IMR-90 (cell line): ENCODE measurements around the gene RNASE1. TPM values are rescaled to one million over a fixed set of nuclear protein-coding genes. Genes with fewer than 3 reads are reported as not detected.

Experiments
- ATAC-seq: fragments of 200-7000 bp; cut with Tn5 transposase; 2 replicates; pipeline ENCODE4 v1.9.1; 2020; ENCODE audit warnings: low read depth, mild to moderate bottlenecking, moderate library complexity
- BruUV-seq: library from RNA; stranded (reverse); fragments of 400-500 nt; replicated peaks from 2 replicates; lab custom pipeline; 2021; lab: Mats Ljungman, UMichigan
- CTCF ChIA-PET: fragments of 300-600 bp; formaldehyde crosslinking; extraction: SDS; loops from one replicate; lab custom pipeline; 2021; ENCODE audit warnings: antibody characterized with exemption; lab: Yijun Ruan, JAX
- POLR2A ChIA-PET: fragments of 300-600 bp; sonication (Branson Sonifier 250); formaldehyde crosslinking; loops from one replicate; lab custom pipeline; 2022; ENCODE audit warnings: antibody characterized with exemption; ENCODE audit not compliant: unreplicated experiment; lab: Charles Lee
- DNase-seq: peaks from one replicate; pipeline ENCODE4 v3.0.0; 2013
- H2AFZ ChIP-seq: replicated peaks from 2 replicates; pipeline ENCODE3; 2013; ENCODE audit warnings: low read length, mild to moderate bottlenecking; ENCODE audit not compliant: poor library complexity
- H2AK5ac ChIP-seq: 2 replicates; pipeline ENCODE4 v1.6.1; 2013; ENCODE audit warnings: low read depth, low read length, inconsistent platforms
- H2AK9ac ChIP-seq: replicated peaks from 2 replicates; pipeline ENCODE3; 2013; ENCODE audit warnings: mild to moderate bottlenecking, low read depth, low read length, moderate library complexity; ENCODE audit not compliant: poor library complexity
- H2BK120ac ChIP-seq: 2 replicates; pipeline ENCODE4 v1.6.1; 2013; ENCODE audit warnings: low read depth, low read length, inconsistent platforms
- H2BK15ac ChIP-seq: 3 replicates; pipeline ENCODE4 v1.6.1; 2013; ENCODE audit warnings: low read depth, low read length, inconsistent platforms
- H2BK20ac ChIP-seq: 2 replicates; pipeline ENCODE4 v1.6.1; 2013; ENCODE audit warnings: low read depth, mild to moderate bottlenecking, inconsistent platforms, low read length, moderate library complexity
- H2BK5ac ChIP-seq: 2 replicates; pipeline ENCODE4 v1.6.1; 2013; ENCODE audit warnings: mild to moderate bottlenecking, low read depth, low read length, inconsistent platforms; ENCODE audit not compliant: poor library complexity, severe bottlenecking
- H3K14ac ChIP-seq: replicated peaks from 2 replicates; pipeline ENCODE4 v1.6.1; 2013; ENCODE audit warnings: low read depth, low read length, inconsistent platforms
- H3K18ac ChIP-seq: 2 replicates; pipeline ENCODE4 v1.6.1; 2013; ENCODE audit warnings: low read depth, low read length, control low read depth
- H3K23ac ChIP-seq: 2 replicates; pipeline ENCODE4 v1.6.1; 2013; ENCODE audit warnings: low read depth, low read length, inconsistent platforms
- H3K27ac ChIP-seq: 2 replicates; pipeline ENCODE4 v1.5.1; 2013; ENCODE audit warnings: mild to moderate bottlenecking, control low read depth, low read length; ENCODE audit not compliant: insufficient read depth
- H3K27me3 ChIP-seq: 2 replicates; pipeline ENCODE4 v1.6.1; 2013; ENCODE audit warnings: low read length; ENCODE audit not compliant: control insufficient read depth, insufficient read depth
- H3K36me3 ChIP-seq: 2 replicates; pipeline ENCODE4 v1.6.1; 2013; ENCODE audit warnings: low read length, mixed read lengths; ENCODE audit not compliant: control insufficient read depth, insufficient read depth
- H3K4ac ChIP-seq: 2 replicates; pipeline ENCODE4 v1.6.1; 2013; ENCODE audit warnings: low read depth, low read length, inconsistent platforms
- H3K4me1 ChIP-seq: 2 replicates; pipeline ENCODE4 v1.6.1; 2013; ENCODE audit warnings: low read length, mixed read lengths; ENCODE audit not compliant: control insufficient read depth, insufficient read depth
- H3K4me2 ChIP-seq: 2 replicates; pipeline ENCODE4 v1.6.1; 2013; ENCODE audit warnings: low read depth, mild to moderate bottlenecking, control low read depth, low read length, moderate library complexity
- H3K4me3 ChIP-seq: 2 replicates; pipeline ENCODE4 v1.5.1; 2013; ENCODE audit warnings: low read depth, mild to moderate bottlenecking, control low read depth, low read length, moderate library complexity; ENCODE audit not compliant: insufficient read depth
- H3K56ac ChIP-seq: 2 replicates; pipeline ENCODE4 v1.6.1; 2013; ENCODE audit warnings: low read length, inconsistent platforms; ENCODE audit not compliant: insufficient read depth; ENCODE audit errors: extremely low read depth
- H3K79me1 ChIP-seq, 2 experiments: 2 replicates each; pipeline ENCODE4 v1.6.1; 2013; ENCODE audit warnings: low read length in 2 of 2, inconsistent platforms in 1 of 2, low read depth in 1 of 2
- H3K9ac ChIP-seq: 2 replicates; pipeline ENCODE4 v1.6.1; 2013; ENCODE audit warnings: low read depth, low read length, control low read depth
- H3K9me1 ChIP-seq: 2 replicates; pipeline ENCODE4 v1.6.1; 2013; ENCODE audit warnings: low read length, inconsistent platforms; ENCODE audit not compliant: insufficient read depth
- H3K9me3 ChIP-seq: 2 replicates; pipeline ENCODE4 v1.6.1; 2013; ENCODE audit warnings: low read length; ENCODE audit not compliant: control insufficient read depth, insufficient read depth
- H4K20me1 ChIP-seq: 2 replicates; pipeline ENCODE4 v1.6.1; 2013; ENCODE audit warnings: low read length, inconsistent platforms; ENCODE audit not compliant: insufficient read depth
- H4K5ac ChIP-seq: 2 replicates; pipeline ENCODE4 v1.6.1; 2013; ENCODE audit warnings: mild to moderate bottlenecking, low read depth, low read length, control low read depth
- H4K8ac ChIP-seq, 2 experiments: 2 replicates each; pipeline ENCODE4 v1.6.1; 2013; ENCODE audit warnings: low read depth in 2 of 2, low read length in 2 of 2, control low read depth in 1 of 2, inconsistent platforms in 1 of 2
- H4K91ac ChIP-seq: 2 replicates; pipeline ENCODE4 v1.6.1; 2013; ENCODE audit warnings: low read depth, low read length, inconsistent platforms; ENCODE audit not compliant: insufficient read depth
- BHLHE40 ChIP-seq: fragments of 150-350 bp; IDR thresholded peaks from 2 replicates; pipeline ENCODE4 v1.6.1; 2016; ENCODE audit warnings: mild to moderate bottlenecking, low read depth, low read length
- CEBPB ChIP-seq: IDR thresholded peaks from 2 replicates; pipeline ENCODE4 v1.6.1; 2012; ENCODE audit warnings: low read depth, low read length, improper control_type of control experiment
- CHD1 ChIP-seq: IDR thresholded peaks from 2 replicates; pipeline ENCODE4 v1.6.1; 2012; ENCODE audit warnings: low read depth, low read length, improper control_type of control experiment
- FOS ChIP-seq: fragments of 150-350 bp; IDR thresholded peaks from 2 replicates; pipeline ENCODE4 v1.6.1; 2016; ENCODE audit warnings: low read depth, low read length
- MAFK ChIP-seq: IDR thresholded peaks from 2 replicates; pipeline ENCODE4 v1.6.1; 2012; ENCODE audit warnings: low read depth, low read length, improper control_type of control experiment
- MAZ ChIP-seq: IDR thresholded peaks from 2 replicates; pipeline ENCODE4 v1.6.1; 2012; ENCODE audit warnings: low read depth, mild to moderate bottlenecking, low read length, improper control_type of control experiment, moderate library complexity, borderline replicate concordance
- MXI1 ChIP-seq: IDR thresholded peaks from 2 replicates; pipeline ENCODE4 v1.6.1; 2012; ENCODE audit warnings: low read depth, mild to moderate bottlenecking, low read length, moderate library complexity, borderline replicate concordance
- NFE2L2 ChIP-seq: fragments of 150-350 bp; IDR thresholded peaks from 2 replicates; pipeline ENCODE4 v1.6.1; 2016; ENCODE audit warnings: low read depth, mild to moderate bottlenecking, low read length
- POLR2A ChIP-seq: IDR thresholded peaks from 2 replicates; pipeline ENCODE4 v1.6.1; 2012; ENCODE audit warnings: mild to moderate bottlenecking, low read depth, low read length
- RAD21 ChIP-seq: IDR thresholded peaks from 2 replicates; pipeline ENCODE4 v1.6.1; 2012; ENCODE audit warnings: low read length, improper control_type of control experiment
- RCOR1 ChIP-seq: IDR thresholded peaks from 2 replicates; pipeline ENCODE4 v1.6.1; 2012; ENCODE audit warnings: mild to moderate bottlenecking, low read length, improper control_type of control experiment; ENCODE audit not compliant: insufficient replicate concordance
- RFX5 ChIP-seq: IDR thresholded peaks from 2 replicates; pipeline ENCODE4 v1.8.0; 2012; ENCODE audit warnings: low read depth, mild to moderate bottlenecking, low read length, moderate library complexity
- SMC3 ChIP-seq: fragments of 150-350 bp; IDR thresholded peaks from 2 replicates; pipeline ENCODE4 v1.6.1; 2016; ENCODE audit warnings: low read depth, mild to moderate bottlenecking, antibody characterized with exemption, low read length, moderate library complexity
- WGBS, 2 experiments: methylation state at CpG; one replicate each; pipeline versions ENCODE4 v1.1.5 to v1.1.7; 2013; ENCODE audit warnings: missing lambda C conversion rate in 2 of 2; ENCODE audit not compliant: insufficient read length in 1 of 2; ENCODE audit errors: extremely low coverage in 2 of 2; 5-methylcytosine and 5-hydroxymethylcytosine counted together
- dilution Hi-C: fragments of 300-500 bp; cut with HindIII; formaldehyde crosslinking; loops from one replicate; pipeline ENCODE4 v1.14.3; 2018; ENCODE audit warnings: low sequenced_read_pairs; ENCODE audit not compliant: unreplicated experiment
- in situ Hi-C: fragments of 300-500 bp; cut with MboI; formaldehyde crosslinking; loops from 3 replicates; pipeline ENCODE4 v1.14.3; 2019; ENCODE audit warnings: low sequenced_read_pairs, inconsistent platforms, mixed read lengths
- intact Hi-C: fragments of 100-400 bp; cut with micrococcal nuclease; formaldehyde crosslinking; loops from 2 replicates; pipeline ENCODE4 v1.10.0; 2022
- polyA plus RNA-seq, 3 experiments: library from polyadenylated mRNA; depleted of rRNA; stranded (reverse); fragments of >200 nt; gene quantifications; 2 replicates each; pipeline ENCODE4 v1.2.3, GENCODE V29; 2012; ENCODE audit warnings: low replicate concordance in 1 of 3
- total RNA-seq: library from RNA; depleted of rRNA; stranded (reverse); fragments of >200 nt; gene quantifications from 2 replicates; pipeline ENCODE4 v1.2.3, GENCODE V29; 2012
- TF ChIP-seq, protein P1 (sequence below): conservative IDR thresholded peaks from 2 replicates; pipeline ENCODE4 v1.5.1; 2012; ENCODE audit warnings: mild to moderate bottlenecking, low read depth, low read length, improper control_type of control experiment
- TF ChIP-seq, protein P2 (sequence below): fragments of 150-350 bp; IDR thresholded peaks from 2 replicates; pipeline ENCODE4 v1.6.1; 2016; ENCODE audit warnings: low read depth, mild to moderate bottlenecking, low read length, moderate library complexity, borderline replicate concordance

Gene RNASE1
- total and polyA plus RNA-seq, 2 of the 4 experiments (the other 2 are of a cell fraction) = not detected

GRCh38 chr14:20848316-20848954, 45.8 kb upstream of the RNASE1 start:
- Histone ChIP-seq H3K36me3 (no peaks in the 10 kb centered on the region), H3K18ac (no peak overlapping the region), H4K91ac (no peak overlapping the region), H3K9me3 (no peaks in the 10 kb centered on the region), H2BK15ac (no peak overlapping the region), H3K4ac (no peak overlapping the region), H2BK5ac (no peak overlapping the region), H3K23ac (no peak overlapping the region), H2BK20ac (no peak overlapping the region), H3K14ac (no peak overlapping the region), H4K5ac (no peak overlapping the region), H3K9ac (no peak overlapping the region), H2AFZ (peak overlapping the region; percentile 33), H2BK120ac (no peak overlapping the region), H3K4me1 (no peaks in the 10 kb centered on the region), H4K20me1 (no peaks in the 10 kb centered on the region), H2AK9ac (no peak overlapping the region), H3K27ac (no peak overlapping the region), H2AK5ac (no peak overlapping the region), H3K9me1 (no peaks in the 10 kb centered on the region), H3K4me2 (no peak overlapping the region), H3K27me3 (peaks cover 2% of the 10 kb centered on the region; the same call in 1 of the 2 replicates), H4K8ac (no peak overlapping the region), H3K79me1 (no peaks in the 10 kb centered on the region), H3K56ac (no peak overlapping the region), H3K4me3 (no peak overlapping the region)
- TF ChIP-seq MAZ (no peak), SMC3 (no peak), FOS (no peak), MXI1 (no peak), RFX5 (no peak), RAD21 (no peak), POLR2A (no peak), NFE2L2 (no peak), BHLHE40 (no peak), RCOR1 (no peak), CEBPB (no peak), CHD1 (no peak), MAFK (no peak)
- TF ChIP-seq, protein P1, sequence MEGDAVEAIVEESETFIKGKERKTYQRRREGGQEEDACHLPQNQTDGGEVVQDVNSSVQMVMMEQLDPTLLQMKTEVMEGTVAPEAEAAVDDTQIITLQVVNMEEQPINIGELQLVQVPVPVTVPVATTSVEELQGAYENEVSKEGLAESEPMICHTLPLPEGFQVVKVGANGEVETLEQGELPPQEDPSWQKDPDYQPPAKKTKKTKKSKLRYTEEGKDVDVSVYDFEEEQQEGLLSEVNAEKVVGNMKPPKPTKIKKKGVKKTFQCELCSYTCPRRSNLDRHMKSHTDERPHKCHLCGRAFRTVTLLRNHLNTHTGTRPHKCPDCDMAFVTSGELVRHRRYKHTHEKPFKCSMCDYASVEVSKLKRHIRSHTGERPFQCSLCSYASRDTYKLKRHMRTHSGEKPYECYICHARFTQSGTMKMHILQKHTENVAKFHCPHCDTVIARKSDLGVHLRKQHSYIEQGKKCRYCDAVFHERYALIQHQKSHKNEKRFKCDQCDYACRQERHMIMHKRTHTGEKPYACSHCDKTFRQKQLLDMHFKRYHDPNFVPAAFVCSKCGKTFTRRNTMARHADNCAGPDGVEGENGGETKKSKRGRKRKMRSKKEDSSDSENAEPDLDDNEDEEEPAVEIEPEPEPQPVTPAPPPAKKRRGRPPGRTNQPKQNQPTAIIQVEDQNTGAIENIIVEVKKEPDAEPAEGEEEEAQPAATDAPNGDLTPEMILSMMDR = no peak
- TF ChIP-seq, protein P2, sequence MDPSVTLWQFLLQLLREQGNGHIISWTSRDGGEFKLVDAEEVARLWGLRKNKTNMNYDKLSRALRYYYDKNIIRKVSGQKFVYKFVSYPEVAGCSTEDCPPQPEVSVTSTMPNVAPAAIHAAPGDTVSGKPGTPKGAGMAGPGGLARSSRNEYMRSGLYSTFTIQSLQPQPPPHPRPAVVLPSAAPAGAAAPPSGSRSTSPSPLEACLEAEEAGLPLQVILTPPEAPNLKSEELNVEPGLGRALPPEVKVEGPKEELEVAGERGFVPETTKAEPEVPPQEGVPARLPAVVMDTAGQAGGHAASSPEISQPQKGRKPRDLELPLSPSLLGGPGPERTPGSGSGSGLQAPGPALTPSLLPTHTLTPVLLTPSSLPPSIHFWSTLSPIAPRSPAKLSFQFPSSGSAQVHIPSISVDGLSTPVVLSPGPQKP = no peak
- in situ Hi-C loops (no loop called here), dilution Hi-C loops (no loop called here), intact Hi-C loops (no loop called here)
- WGBS, 2 experiments = 47% methylated on average over 3 of the region's 9 CpGs; no CpG with 5 or more reads in 1 of the 2 experiments
- 0 out of 2 replicates have a peak, but pooled peaks have one; percentile 14 for ATAC-seq
- no TSS peak for BruUV-seq
- DNase-seq = peak; percentile 19
- ChIA-PET CTCF (no interaction called here), POLR2A (no interaction called here)
